Measurements from ENCODE around the gene OSBPL8. TPM values are rescaled to one million over a fixed set of nuclear protein-coding genes. Genes with fewer than 3 reads are reported as not detected.

The OSBPL8 gene
- total and polyA plus RNA-seq, 2 donors (not counting 1 experiment from before 2014, with no cell fraction given), result 89.6 to 240 TPM

GRCh38 chr12:76546889-76547288 lies 12.7 kb downstream of the OSBPL8 start:
- Histone ChIP-seq H3K27me3 (ENCODE audit: control insufficient read depth, insufficient read depth, low read length) (no peaks in the 10 kb centered on the region), H3K27ac (ENCODE audit: insufficient read depth, low read length) (no peak overlapping the region), H3K4me3 (replicated peaks in 1 of 4; ENCODE audit: control extremely low read depth in 1 of 4, insufficient read depth in 1 of 4, low read depth in 3 of 4, low read length in 4 of 4) (no peak overlapping the region), H3K9ac (ENCODE audit: insufficient read depth, low read length) (no peak overlapping the region), H3K4me2 (ENCODE audit: extremely low read depth, insufficient read depth, low read length) (no peak overlapping the region), H3K79me2 (ENCODE audit: control insufficient read depth, insufficient read depth, low read length) (peaks cover 59% of the 10 kb centered on the region), H3K4me1 (ENCODE audit: control insufficient read depth, extremely low read depth, insufficient read depth, low read length) (no peaks in the 10 kb centered on the region), H2AFZ (ENCODE audit: low read length) (no peak overlapping the region), H4K20me1 (ENCODE audit: control insufficient read depth, extremely low read depth, insufficient read depth, low read length) (no peaks in the 10 kb centered on the region), H3K36me3 (ENCODE audit: control insufficient read depth, insufficient read depth, low read length) (no peaks in the 10 kb centered on the region), H3K9me3 (ENCODE audit: control insufficient read depth, insufficient read depth, low read depth, low read length) (no peaks in the 10 kb centered on the region)
- DNase-seq (ENCODE audit: low read depth in 2 of 2), result peak in 1 of 2 donors; percentile 19
- TF ChIP-seq CTCF (conservative IDR thresholded peaks at IDR 0.05 in 1 of 2, IDR thresholded peaks at IDR 0.05 in 1 of 2; ENCODE audit: low read depth in 1 of 2, low read length in 2 of 2), result no peak

GRCh38 chr12:76545486-76545885 lies 14.1 kb downstream of the OSBPL8 start:
- Histone ChIP-seq H2AFZ (ENCODE audit: low read length) (no peak overlapping the region), H3K79me2 (ENCODE audit: control insufficient read depth, insufficient read depth, low read length) (peaks cover 51% of the 10 kb centered on the region), H3K36me3 (ENCODE audit: control insufficient read depth, insufficient read depth, low read length) (no peaks in the 10 kb centered on the region), H3K4me3 (replicated peaks in 1 of 4; ENCODE audit: control extremely low read depth in 1 of 4, insufficient read depth in 1 of 4, low read depth in 3 of 4, low read length in 4 of 4) (no peak overlapping the region), H3K27me3 (ENCODE audit: control insufficient read depth, insufficient read depth, low read length) (no peaks in the 10 kb centered on the region), H3K4me1 (ENCODE audit: control insufficient read depth, extremely low read depth, insufficient read depth, low read length) (no peaks in the 10 kb centered on the region), H3K9ac (ENCODE audit: insufficient read depth, low read length) (no peak overlapping the region), H4K20me1 (ENCODE audit: control insufficient read depth, extremely low read depth, insufficient read depth, low read length) (no peaks in the 10 kb centered on the region), H3K9me3 (ENCODE audit: control insufficient read depth, insufficient read depth, low read depth, low read length) (no peaks in the 10 kb centered on the region), H3K4me2 (ENCODE audit: extremely low read depth, insufficient read depth, low read length) (no peak overlapping the region), H3K27ac (ENCODE audit: insufficient read depth, low read length) (no peak overlapping the region)
- no peak for TF ChIP-seq EZH2 (IDR thresholded peaks at IDR 0.05; ENCODE audit: low read length, missing control alignments)
- no peak for TF ChIP-seq CTCF (conservative IDR thresholded peaks at IDR 0.05 in 1 of 2, IDR thresholded peaks at IDR 0.05 in 1 of 2; ENCODE audit: low read depth in 1 of 2, low read length in 2 of 2)
- DNase-seq (ENCODE audit: low read depth in 2 of 2), result no peak

GRCh38 chr12:76544601-76545261 lies 14.8 kb downstream of the OSBPL8 start:
- H3K4me2 ChIP-seq (ENCODE audit: extremely low read depth, insufficient read depth, low read length), result no peak overlapping the region
- DNase-seq (ENCODE audit: low read depth in 2 of 2), result no peak
- H3K36me3 ChIP-seq (ENCODE audit: control insufficient read depth, insufficient read depth, low read length), result no peaks in the 10 kb centered on the region
- H3K27ac ChIP-seq (ENCODE audit: insufficient read depth, low read length), result no peak overlapping the region
- peaks cover 52% of the 10 kb centered on the region for H3K79me2 ChIP-seq (ENCODE audit: control insufficient read depth, insufficient read depth, low read length)
- H2AFZ ChIP-seq (ENCODE audit: low read length), result no peak overlapping the region
- no peak for TF ChIP-seq CTCF (conservative IDR thresholded peaks at IDR 0.05 in 1 of 2, IDR thresholded peaks at IDR 0.05 in 1 of 2; ENCODE audit: low read depth in 1 of 2, low read length in 2 of 2)
- TF ChIP-seq EZH2 (IDR thresholded peaks at IDR 0.05; ENCODE audit: low read length, missing control alignments), result no peak
- no peaks in the 10 kb centered on the region for H3K27me3 ChIP-seq (ENCODE audit: control insufficient read depth, insufficient read depth, low read length)
- H3K9ac ChIP-seq (ENCODE audit: insufficient read depth, low read length), result no peak overlapping the region
- H3K4me1 ChIP-seq (ENCODE audit: control insufficient read depth, extremely low read depth, insufficient read depth, low read length), result no peaks in the 10 kb centered on the region
- no peak overlapping the region for H3K4me3 ChIP-seq (replicated peaks in 1 of 4; ENCODE audit: control extremely low read depth in 1 of 4, insufficient read depth in 1 of 4, low read depth in 3 of 4, low read length in 4 of 4)
- H3K9me3 ChIP-seq (ENCODE audit: control insufficient read depth, insufficient read depth, low read depth, low read length), result no peaks in the 10 kb centered on the region
- H4K20me1 ChIP-seq (ENCODE audit: control insufficient read depth, extremely low read depth, insufficient read depth, low read length), result no peaks in the 10 kb centered on the region
